Measurements from ENCODE around the gene ZNF141.
"Not testable (repeated sequence)": the region's sequence is repeated elsewhere in the genome, so short reads cannot be mapped to it uniquely, and the experiment has no call there.

Gene ZNF141

GRCh38 chr4:384311-385010, 46.8 kb downstream of the ZNF141 start:
- in situ Hi-C loops (cut with MboI; ENCODE audit: low sequenced_read_pairs): no loop called here

GRCh38 chr4:385934-386707, 48.5 kb downstream of the ZNF141 start:
- in situ Hi-C loops (cut with MboI; ENCODE audit: low sequenced_read_pairs): no loop called here

GRCh38 chr4:386708-387105, 49.1 kb downstream of the ZNF141 start:
- in situ Hi-C loops (cut with MboI; ENCODE audit: low sequenced_read_pairs): no loop called here

GRCh38 chr4:404006-404405, 66.4 kb downstream of the ZNF141 start:
- in situ Hi-C loops (cut with MboI; ENCODE audit: low sequenced_read_pairs): no loop called here

- in situ Hi-C loops (cut with MboI; ENCODE audit: low sequenced_read_pairs): not testable (repeated sequence)
These were observed 70.7 kb downstream of the ZNF141 start for GRCh38 chr4:408321-408720.

- in situ Hi-C loops (cut with MboI; ENCODE audit: low sequenced_read_pairs): no loop called here
These were observed 85.0 kb downstream of the ZNF141 start for GRCh38 chr4:422587-422986.

Data from HL-60/S4 treated with phorbol 12-myristate 13-acetate at 8.2 ng/mL for 4 days and 3 days (cell line).